ENCODE measurements around the gene SYT1.

Gene SYT1

DNA sequence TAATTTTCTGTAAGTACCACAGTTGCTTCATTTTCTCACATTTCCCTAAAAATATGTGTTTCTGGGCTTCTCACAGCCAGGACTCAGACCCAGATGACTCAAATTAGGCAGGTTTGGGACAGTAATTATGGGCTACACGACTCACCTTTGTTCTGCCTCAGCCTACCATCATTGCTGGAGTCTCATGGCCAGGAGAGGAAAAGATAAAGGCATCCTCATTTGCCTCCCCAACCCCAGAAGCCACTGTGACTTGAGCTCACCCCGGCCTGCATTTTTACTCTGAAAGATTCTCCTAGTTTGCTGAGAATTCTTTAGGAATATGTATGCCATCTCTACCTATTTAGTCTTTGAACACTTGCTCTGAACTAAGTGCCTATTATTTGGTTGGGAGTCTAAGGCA, 618.3 kb downstream of the SYT1 start:
- no peak for DNase-seq (ENCODE audit: insufficient read length)
- FAIRE-seq = no peak
- no peak for TF ChIP-seq POLR2A (IDR thresholded peaks at IDR 0.05; ENCODE audit: low read depth, low read length)
- TF ChIP-seq TAF1 (IDR thresholded peaks at IDR 0.05; ENCODE audit: borderline replicate concordance, low read depth, low read length) = no peak
- TF ChIP-seq POLR2AphosphoS5 (IDR thresholded peaks at IDR 0.05; ENCODE audit: low read depth, low read length) = no peak

DNA sequence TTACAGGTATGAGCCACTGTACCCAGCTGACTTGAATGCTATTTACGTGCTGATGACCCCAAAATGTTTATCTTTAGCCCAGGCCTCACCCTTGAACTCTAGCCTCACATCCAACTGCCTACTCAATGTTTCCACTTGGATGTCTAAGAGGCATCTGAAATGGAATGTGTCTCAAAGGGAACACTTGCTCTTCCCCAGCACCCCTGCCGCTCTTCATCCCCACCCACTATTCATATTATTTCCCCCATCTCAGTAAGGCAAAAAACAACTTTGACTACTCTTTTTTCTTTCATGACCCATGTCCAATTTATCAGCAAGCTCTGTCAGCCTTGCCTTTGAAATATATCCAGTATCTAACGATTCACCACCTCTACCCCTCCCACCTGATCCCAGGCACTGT, 621.6 kb downstream of the SYT1 start:
- no peak for DNase-seq (ENCODE audit: insufficient read length)
- no peak for FAIRE-seq

GRCh38 chr12:79487386-79488110, 623.0 kb downstream of the SYT1 start:
- FAIRE-seq = no peak
- no peak for DNase-seq (ENCODE audit: insufficient read length)
- TF ChIP-seq TAF1 (IDR thresholded peaks at IDR 0.05; ENCODE audit: borderline replicate concordance, low read depth, low read length) (no peak), POLR2A (IDR thresholded peaks at IDR 0.05; ENCODE audit: low read depth, low read length) (no peak), POLR2AphosphoS5 (IDR thresholded peaks at IDR 0.05; ENCODE audit: low read depth, low read length) (no peak)

More for the DNA sequence above, 621.6 kb downstream of the SYT1 start:
- TF ChIP-seq TAF1 (IDR thresholded peaks at IDR 0.05; ENCODE audit: borderline replicate concordance, low read depth, low read length) (no peak), POLR2A (IDR thresholded peaks at IDR 0.05; ENCODE audit: low read depth, low read length) (no peak), POLR2AphosphoS5 (IDR thresholded peaks at IDR 0.05; ENCODE audit: low read depth, low read length) (no peak)

All from GM12892 (cell line).